Renal pelvis (tissue), 4 donors: ENCODE results near the gene CYREN. TPM values are rescaled to one million over a fixed set of nuclear protein-coding genes. Genes with fewer than 3 reads are reported as not detected.

Experiments
- DNase-seq: peaks from one replicate; pipeline ENCODE4 v3.0.0-alpha.2; 2013
- polyA plus RNA-seq, 3 donors: library from polyadenylated mRNA; unstranded; fragments of 120-200 nt; gene quantifications; one replicate each; pipeline ENCODE4 v1.2.1, GENCODE V29; 2013; ENCODE audit not compliant: insufficient read length in 3 of 3

The CYREN gene
- polyA plus RNA-seq, 3 donors: 58.5 to 78.8 (median 67.6) TPM

GRCh38 chr7:135201350-135201749 is 30.8 kb upstream of the CYREN start:
- no peak for DNase-seq

GRCh38 chr7:135200821-135201331 is 30.4 kb upstream of the CYREN start:
- DNase-seq: no peak

- no peak for DNase-seq
Observed at GRCh38 chr7:135199439-135199838, 28.9 kb upstream of the CYREN start.

DNA sequence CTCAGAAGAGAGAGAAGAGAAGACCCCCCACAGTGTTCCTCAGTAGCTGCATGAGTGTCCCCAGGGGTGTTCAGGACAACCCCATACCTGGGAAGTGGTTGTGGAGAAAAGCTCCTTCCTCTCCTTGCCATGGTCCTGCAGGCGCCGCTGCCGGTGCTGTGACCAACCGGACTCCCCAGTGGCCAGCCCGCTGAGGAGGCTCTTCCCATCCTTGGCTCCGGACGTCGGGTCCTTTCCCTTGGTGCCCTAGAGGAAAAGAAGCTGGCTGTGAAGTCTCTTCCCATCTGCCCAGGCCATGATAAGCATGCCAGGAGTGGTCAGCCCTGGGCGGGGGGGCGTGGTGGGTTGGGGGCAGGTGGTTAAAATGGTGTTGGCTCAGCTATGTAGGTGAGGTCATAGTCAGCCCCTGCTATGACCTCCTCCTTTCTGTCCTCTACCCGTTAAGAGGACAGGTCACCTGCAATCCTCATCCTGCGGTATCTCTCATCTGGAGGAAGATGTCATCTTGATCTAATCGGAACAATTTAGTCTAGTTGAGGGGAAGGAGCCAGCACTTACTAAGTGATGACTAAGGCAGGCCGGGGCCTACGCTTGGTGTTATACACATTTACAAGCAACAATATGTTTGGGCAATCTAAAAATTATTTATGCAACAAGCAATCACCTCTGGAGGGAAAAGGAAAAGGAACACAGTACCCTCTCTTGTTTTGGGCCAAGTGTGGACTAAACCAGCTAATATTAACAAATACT is 27.6 kb upstream of the CYREN start:
- DNase-seq: no peak

- DNase-seq: no peak
Observed at GRCh38 chr7:135197343-135197742, 26.8 kb upstream of the CYREN start.

DNA sequence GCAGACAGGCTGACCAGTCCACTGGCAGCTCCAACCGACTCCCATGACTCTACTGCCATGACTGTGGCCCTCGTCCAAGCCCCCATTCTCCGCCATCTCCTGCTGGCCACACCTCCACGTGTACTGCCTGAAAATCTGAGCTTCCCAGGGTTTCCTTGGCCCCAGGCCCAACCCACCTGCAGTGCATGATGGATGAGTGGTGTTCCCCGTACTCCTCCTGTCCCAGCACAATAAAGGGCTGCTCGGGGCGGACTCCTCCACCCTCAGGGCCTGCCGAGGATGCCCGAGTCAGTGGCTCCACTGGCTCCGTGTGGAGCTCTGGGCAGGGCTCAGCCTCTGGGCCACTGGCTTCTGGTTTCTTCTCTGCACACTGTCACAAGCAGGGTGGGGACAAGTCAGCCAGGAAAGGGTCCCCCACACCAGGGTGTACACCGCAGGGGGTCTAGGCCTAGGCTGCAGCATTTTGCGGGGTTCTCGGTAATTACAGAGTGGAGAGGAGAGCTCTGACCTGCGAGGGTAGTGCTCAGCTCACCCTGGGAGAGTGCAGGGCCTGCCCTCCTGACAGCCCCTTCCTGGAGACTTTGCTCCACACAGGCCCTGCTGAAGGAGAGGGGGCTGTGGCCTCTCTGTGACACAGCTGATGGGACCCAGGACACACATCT is 25.6 kb upstream of the CYREN start:
- no peak for DNase-seq

DNA sequence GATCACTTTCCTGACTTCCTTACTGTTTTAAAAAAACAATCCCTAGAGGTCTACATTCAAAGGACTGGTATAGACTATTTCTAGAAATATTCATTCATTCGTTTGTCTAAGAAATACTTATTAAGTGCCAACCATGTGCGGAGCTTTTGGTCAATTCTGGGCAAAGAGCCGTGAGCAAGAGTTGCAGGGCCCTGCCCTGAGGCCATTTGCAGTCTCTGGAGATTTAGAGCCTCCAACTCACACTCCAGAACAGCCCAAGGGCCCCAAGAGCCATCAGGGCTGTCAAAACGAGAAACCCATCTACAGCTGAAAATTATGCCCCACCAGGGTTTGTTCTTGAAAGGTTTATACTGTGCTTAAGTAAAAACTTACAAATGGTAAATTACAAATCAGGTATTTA is 24.6 kb upstream of the CYREN start:
- no peak for DNase-seq

DNA sequence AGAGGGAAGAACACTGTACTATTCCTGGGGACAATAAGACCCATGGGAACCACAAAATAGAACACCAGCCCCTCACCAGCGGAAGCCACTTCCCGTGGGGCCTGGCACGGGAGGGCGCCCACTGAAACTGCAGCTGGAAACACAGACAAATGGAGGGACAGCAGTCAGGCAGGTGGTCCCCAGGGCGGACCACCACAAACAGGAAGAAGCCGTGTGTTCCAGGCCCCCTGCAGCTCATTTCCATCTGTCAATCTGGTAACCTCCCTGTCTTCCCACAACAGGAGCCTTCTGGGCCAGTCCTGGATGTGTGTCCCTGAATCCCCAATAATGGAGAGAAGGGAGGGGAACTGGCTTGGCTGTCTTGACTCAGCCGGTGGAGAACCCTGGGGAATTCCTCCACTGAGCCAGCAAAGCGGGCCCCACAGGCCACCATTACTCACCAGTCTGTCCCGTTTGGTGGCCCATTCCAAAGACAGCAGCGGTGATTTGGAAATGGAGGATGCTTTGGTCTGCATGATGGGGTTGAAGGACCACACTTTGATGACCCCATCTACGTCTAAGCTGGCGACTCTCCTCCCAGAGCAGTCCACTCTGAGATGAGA is 24.1 kb upstream of the CYREN start:
- no peak for DNase-seq

DNA sequence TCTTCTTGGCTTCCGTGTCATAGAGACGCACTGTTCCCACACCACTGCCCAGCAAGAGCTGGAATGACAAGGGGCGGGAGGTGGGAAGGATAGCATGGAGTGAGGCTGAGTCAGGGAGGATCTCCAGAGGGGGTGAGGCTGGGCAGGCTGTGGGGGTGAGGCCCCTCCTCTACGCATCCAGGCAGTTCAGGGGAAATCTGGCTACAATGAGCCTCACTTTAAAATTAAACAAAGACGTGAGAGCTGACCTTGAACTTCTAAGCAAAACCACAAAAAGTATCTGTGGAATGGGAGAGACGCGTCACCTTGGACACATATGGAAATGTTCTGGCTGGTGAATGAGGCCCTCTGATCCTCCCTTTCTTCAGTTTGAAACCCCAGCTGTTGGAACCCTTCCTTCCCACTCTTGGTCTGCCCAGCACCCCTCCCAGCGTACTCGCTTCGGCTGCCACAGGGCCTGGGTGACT is 23.1 kb upstream of the CYREN start:
- DNase-seq: no peak

DNA sequence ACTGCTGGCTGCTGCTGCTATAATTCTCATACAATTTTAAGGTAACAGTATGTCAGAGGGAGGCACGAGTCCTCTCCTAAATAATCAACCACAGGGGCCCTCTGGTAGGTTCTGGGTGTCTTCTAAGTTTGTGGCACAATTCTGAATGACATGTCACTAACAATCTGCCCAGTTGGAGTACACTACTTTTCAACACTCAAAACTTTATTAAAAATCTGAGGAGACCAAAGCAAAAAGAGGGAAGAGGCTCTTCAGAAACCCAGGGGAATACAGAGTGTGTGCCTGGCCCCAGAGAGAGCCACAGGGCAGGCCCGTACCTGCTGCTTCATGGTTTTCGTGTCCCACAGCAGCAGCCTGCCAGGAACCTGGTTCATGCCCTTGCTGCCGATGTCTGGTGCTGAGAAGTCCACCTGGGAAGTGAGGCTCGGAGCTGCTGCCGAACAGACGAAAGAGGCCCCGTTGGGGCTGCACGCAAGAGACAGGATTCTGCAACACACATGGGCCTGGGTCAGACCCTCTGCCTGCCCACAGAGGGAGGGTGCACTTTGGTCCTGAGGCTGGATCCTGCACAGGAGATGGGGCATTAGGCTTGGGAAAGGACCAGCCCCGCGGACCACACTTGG is 22.5 kb upstream of the CYREN start:
- no peak for DNase-seq

GRCh38 chr7:135190703-135191102 is 20.2 kb upstream of the CYREN start:
- no peak for DNase-seq

GRCh38 chr7:135189961-135190360 is 19.5 kb upstream of the CYREN start:
- DNase-seq: no peak

- DNase-seq: no peak
Observed at GRCh38 chr7:135189221-135189662, 18.7 kb upstream of the CYREN start.

- DNase-seq: no peak
Observed at GRCh38 chr7:135188298-135188984, 17.9 kb upstream of the CYREN start.

DNA sequence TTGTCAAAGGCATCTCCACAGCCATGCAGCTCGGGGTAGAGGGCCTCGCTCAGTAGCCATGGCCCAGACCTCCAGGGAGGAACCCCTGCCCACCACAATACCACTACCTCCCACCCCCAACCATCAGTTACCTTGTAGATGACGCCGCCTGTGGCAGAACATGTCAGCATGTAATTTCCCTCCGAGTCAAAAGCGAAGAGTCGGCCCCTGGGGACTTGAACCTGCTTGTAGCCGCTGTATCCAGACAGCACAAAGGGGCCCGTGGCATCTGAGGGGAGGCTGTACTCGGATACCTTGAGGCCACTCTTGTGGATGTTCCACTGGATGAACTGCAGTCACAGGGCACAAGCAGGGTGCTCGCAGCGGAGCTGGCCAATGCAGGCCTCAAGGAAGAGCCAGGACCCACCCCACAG is 16.3 kb upstream of the CYREN start:
- no peak for DNase-seq

- no peak for DNase-seq
Observed at GRCh38 chr7:135186261-135186540, 15.7 kb upstream of the CYREN start.

DNA sequence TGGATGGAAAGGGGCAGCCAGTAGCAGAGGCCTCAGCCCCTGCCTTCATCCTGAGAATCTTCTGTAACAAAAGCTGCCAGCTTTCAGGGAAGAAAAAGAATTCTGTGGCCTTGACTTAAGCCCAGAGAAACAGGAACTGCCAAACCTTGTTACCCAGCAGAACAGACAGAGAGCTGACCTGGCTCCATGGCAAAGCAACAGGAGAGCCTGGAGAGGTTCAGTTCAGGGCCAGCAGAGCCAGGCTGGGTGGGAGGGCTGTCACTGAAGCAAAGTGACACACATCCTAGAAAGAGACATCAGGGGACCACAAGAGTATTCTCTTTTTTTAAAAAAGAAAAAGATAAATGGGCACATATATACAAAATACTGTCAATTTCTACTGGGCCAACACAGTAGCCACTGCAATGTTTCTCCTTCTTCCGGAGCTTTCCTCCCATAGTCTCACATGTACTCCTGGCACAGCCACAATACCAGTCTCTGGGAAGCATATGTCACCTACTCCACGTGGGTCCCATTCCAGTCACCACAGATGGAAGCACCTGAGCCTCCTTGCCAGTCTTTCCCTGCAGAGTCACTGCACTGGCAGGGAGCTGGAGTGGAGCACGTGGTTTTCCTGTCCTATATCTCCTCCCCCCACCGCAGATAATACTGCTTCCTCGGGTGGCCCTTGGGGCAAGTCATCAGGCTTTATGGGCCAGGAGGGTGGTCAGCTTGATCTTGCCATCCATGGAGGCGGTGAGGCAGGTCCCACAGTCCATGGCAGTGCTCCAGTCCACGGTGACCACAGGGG is 15.2 kb upstream of the CYREN start:
- DNase-seq: no peak

DNA sequence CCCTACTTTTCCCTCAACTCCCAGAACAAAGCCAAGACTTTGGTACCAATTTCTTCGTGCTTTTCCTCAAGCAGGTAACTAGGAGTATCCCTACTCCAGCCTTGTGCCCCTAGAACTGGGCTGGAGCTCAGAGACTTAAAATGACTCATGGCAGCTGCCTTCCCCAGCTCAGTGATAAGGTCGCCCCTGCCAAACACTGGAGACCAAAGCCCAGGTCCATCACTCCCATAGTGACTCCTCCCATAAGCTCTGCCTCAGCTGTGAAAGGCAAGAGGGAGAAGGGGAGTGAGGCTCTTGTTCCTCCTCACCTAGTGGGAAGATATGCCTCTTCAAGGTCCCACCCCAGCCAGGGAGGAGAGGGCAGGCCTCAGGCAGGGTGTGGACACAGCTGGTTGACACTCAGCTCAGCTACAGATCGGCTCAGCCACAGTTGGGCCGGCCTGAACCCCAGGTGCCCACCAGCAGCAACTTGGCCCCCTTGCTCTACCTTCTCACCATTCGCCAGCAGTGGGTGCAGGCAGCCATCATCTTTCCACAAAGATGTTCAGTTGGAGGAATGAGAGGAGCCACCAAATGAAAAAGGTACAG is 13.8 kb upstream of the CYREN start:
- DNase-seq: no peak

DNA sequence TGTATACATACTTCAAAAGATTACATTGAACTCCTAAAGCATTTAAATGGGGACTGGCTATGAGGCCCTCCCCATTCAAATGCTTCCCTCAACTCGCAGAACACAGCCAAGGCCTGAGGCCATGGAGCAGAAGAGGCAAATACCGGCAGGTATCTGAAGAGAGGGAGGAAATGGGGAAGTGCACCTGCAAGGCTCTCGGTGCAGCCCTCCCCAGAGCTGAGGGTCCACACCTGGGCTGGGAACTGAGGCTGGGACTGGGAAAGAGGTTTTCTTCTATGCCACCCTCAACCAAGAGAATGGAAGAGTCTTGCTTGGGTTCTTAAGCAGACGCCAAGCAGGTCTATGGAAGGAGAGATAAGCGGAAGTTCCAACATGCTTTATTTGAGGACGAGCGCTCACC is 13.0 kb upstream of the CYREN start:
- DNase-seq: no peak

DNA sequence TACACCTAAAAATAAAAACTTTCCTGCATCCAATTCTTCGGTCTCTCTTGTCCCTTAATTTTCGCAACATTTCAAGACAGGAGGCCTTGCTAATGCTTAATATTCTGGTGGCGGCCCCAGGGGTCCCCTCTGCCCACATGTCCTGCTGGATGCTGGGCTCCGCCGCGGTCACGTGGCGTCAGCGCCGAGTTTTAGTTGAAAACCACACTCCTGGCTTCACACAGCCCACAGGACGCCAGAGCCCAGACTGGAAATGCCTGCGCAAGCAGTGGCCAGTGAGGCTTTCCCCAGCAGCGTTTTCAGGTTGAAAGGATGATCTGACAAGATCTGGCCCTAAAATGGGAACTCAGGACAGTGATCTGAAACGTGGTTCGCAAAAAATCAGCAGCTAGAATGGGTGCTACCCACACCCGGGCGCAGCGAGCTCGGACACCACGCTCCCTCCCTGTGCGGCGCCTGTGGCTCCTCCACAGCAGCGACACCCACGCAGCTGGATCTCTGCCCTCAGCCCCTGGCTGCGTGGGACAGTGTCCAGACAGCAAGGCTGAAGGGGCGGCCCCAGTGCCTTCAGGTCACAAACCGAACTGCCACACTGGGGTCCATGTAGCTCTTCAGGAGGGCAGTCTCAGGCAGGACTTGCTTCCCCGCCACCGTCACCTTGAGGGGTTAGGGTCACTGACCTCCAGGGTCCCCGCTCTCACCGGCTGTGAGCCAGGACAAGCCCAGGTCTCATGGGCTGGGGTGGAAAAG is 11.6 kb upstream of the CYREN start:
- DNase-seq: no peak
